ENCODE measurements around the gene TCTN2. TPM values are rescaled to one million over a fixed set of nuclear protein-coding genes. Genes with fewer than 3 reads are reported as not detected.

TCTN2 gene
- total and polyA plus RNA-seq, 2 of the 8 experiments (the other 6 are each of a cell fraction or from before 2014, with no cell fraction given), result 7.5 to 8.4 TPM

DNA sequence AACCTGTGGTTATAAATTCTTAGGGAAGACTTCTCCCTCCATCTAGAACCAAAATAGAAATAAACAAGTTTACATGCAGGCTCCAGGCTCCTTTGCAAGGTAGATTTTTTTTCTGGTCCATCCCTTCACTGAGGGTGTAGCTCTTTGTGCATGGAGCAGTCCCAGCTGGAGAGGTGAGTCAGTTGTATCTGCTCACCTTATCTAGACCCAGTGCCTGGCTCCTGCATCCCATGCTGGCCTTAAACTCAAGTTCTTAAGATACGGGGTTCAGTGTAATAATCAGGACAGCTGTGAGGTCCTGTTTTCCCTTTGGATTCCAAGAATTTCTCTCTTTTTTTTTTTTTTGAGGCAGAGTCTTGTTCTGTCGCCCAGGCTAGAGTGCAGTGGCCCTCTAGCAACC, 56.0 kb downstream of the TCTN2 start (continued):
- TF ChIP-seq, protein P1, sequence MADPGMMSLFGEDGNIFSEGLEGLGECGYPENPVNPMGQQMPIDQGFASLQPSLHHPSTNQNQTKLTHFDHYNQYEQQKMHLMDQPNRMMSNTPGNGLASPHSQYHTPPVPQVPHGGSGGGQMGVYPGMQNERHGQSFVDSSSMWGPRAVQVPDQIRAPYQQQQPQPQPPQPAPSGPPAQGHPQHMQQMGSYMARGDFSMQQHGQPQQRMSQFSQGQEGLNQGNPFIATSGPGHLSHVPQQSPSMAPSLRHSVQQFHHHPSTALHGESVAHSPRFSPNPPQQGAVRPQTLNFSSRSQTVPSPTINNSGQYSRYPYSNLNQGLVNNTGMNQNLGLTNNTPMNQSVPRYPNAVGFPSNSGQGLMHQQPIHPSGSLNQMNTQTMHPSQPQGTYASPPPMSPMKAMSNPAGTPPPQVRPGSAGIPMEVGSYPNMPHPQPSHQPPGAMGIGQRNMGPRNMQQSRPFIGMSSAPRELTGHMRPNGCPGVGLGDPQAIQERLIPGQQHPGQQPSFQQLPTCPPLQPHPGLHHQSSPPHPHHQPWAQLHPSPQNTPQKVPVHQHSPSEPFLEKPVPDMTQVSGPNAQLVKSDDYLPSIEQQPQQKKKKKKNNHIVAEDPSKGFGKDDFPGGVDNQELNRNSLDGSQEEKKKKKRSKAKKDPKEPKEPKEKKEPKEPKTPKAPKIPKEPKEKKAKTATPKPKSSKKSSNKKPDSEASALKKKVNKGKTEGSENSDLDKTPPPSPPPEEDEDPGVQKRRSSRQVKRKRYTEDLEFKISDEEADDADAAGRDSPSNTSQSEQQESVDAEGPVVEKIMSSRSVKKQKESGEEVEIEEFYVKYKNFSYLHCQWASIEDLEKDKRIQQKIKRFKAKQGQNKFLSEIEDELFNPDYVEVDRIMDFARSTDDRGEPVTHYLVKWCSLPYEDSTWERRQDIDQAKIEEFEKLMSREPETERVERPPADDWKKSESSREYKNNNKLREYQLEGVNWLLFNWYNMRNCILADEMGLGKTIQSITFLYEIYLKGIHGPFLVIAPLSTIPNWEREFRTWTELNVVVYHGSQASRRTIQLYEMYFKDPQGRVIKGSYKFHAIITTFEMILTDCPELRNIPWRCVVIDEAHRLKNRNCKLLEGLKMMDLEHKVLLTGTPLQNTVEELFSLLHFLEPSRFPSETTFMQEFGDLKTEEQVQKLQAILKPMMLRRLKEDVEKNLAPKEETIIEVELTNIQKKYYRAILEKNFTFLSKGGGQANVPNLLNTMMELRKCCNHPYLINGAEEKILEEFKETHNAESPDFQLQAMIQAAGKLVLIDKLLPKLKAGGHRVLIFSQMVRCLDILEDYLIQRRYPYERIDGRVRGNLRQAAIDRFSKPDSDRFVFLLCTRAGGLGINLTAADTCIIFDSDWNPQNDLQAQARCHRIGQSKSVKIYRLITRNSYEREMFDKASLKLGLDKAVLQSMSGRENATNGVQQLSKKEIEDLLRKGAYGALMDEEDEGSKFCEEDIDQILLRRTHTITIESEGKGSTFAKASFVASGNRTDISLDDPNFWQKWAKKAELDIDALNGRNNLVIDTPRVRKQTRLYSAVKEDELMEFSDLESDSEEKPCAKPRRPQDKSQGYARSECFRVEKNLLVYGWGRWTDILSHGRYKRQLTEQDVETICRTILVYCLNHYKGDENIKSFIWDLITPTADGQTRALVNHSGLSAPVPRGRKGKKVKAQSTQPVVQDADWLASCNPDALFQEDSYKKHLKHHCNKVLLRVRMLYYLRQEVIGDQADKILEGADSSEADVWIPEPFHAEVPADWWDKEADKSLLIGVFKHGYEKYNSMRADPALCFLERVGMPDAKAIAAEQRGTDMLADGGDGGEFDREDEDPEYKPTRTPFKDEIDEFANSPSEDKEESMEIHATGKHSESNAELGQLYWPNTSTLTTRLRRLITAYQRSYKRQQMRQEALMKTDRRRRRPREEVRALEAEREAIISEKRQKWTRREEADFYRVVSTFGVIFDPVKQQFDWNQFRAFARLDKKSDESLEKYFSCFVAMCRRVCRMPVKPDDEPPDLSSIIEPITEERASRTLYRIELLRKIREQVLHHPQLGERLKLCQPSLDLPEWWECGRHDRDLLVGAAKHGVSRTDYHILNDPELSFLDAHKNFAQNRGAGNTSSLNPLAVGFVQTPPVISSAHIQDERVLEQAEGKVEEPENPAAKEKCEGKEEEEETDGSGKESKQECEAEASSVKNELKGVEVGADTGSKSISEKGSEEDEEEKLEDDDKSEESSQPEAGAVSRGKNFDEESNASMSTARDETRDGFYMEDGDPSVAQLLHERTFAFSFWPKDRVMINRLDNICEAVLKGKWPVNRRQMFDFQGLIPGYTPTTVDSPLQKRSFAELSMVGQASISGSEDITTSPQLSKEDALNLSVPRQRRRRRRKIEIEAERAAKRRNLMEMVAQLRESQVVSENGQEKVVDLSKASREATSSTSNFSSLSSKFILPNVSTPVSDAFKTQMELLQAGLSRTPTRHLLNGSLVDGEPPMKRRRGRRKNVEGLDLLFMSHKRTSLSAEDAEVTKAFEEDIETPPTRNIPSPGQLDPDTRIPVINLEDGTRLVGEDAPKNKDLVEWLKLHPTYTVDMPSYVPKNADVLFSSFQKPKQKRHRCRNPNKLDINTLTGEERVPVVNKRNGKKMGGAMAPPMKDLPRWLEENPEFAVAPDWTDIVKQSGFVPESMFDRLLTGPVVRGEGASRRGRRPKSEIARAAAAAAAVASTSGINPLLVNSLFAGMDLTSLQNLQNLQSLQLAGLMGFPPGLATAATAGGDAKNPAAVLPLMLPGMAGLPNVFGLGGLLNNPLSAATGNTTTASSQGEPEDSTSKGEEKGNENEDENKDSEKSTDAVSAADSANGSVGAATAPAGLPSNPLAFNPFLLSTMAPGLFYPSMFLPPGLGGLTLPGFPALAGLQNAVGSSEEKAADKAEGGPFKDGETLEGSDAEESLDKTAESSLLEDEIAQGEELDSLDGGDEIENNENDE (IDR thresholded peaks at IDR 0.05; ENCODE audit: insufficient replicate concordance, low read length), result no peak

All from H1 (cell line).